B cell (primary cell): ENCODE measurements around the gene AGBL4.

ENCODE experiments used
- EZH2 ChIP-seq: IDR thresholded peaks from 2 replicates; pipeline ENCODE4 v1.6.1; 2012; ENCODE audit warnings: borderline replicate concordance, low read depth, mild to moderate bottlenecking, moderate library complexity, low read length; ENCODE audit not compliant: insufficient read depth, poor library complexity, severe bottlenecking
- TF ChIP-seq, protein P1 (sequence below): fragments of 200-600 bp; IDR thresholded peaks from one replicate; pipeline ENCODE4 v1.8.0; 2022; ENCODE audit warnings: antibody characterized with exemption, mild to moderate bottlenecking

DNA sequence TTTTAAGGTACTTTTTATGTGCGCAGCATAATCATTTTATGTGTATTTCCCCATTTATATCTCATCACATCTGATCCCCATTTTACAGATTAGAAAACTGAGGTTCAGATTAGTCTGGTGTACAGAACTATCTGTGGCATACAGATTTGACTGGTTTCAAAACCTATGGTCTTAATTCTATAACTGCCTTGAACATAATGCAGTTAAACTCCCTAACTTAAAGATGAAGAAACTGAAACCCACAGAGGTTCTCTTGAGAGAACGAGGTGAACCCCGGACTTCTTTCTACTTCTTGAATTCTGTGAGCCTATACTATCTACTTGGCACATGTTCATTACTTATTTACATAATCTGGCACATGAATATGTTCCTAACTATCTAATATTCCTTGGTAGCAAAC, 479.1 kb downstream of the AGBL4 start:
- TF ChIP-seq, protein P1, sequence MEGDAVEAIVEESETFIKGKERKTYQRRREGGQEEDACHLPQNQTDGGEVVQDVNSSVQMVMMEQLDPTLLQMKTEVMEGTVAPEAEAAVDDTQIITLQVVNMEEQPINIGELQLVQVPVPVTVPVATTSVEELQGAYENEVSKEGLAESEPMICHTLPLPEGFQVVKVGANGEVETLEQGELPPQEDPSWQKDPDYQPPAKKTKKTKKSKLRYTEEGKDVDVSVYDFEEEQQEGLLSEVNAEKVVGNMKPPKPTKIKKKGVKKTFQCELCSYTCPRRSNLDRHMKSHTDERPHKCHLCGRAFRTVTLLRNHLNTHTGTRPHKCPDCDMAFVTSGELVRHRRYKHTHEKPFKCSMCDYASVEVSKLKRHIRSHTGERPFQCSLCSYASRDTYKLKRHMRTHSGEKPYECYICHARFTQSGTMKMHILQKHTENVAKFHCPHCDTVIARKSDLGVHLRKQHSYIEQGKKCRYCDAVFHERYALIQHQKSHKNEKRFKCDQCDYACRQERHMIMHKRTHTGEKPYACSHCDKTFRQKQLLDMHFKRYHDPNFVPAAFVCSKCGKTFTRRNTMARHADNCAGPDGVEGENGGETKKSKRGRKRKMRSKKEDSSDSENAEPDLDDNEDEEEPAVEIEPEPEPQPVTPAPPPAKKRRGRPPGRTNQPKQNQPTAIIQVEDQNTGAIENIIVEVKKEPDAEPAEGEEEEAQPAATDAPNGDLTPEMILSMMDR = no peak
- TF ChIP-seq EZH2 = no peak
